Osteocyte (in vitro differentiated cells): ENCODE data around the gene DHCR7. TPM values are rescaled to one million over a fixed set of nuclear protein-coding genes. Genes with fewer than 3 reads are reported as not detected.

Experiments
- DNase-seq: peaks from one replicate; pipeline ENCODE4 v3.0.0; 2021; ENCODE audit warnings: mixed read lengths; ENCODE audit not compliant: unreplicated experiment; ENCODE audit errors: extremely low spot score
- H3K27ac Mint-ChIP-seq: one replicate; pipeline ENCODE4 v1.8.0; 2021; ENCODE audit warnings: mild to moderate bottlenecking, mixed read lengths; ENCODE audit not compliant: unreplicated experiment
- H3K27me3 Mint-ChIP-seq: one replicate; pipeline ENCODE4 v1.8.0; 2021; ENCODE audit warnings: mixed read lengths; ENCODE audit not compliant: unreplicated experiment
- H3K36me3 Mint-ChIP-seq: one replicate; pipeline ENCODE4 v1.8.0; 2021; ENCODE audit warnings: mixed read lengths; ENCODE audit not compliant: unreplicated experiment
- H3K4me1 Mint-ChIP-seq: one replicate; pipeline ENCODE4 v1.8.0; 2021; ENCODE audit warnings: mixed read lengths; ENCODE audit not compliant: unreplicated experiment
- H3K4me3 Mint-ChIP-seq: one replicate; pipeline ENCODE4 v1.8.0; 2021; ENCODE audit warnings: mild to moderate bottlenecking, moderate library complexity, mixed read lengths; ENCODE audit not compliant: unreplicated experiment
- H3K9me3 Mint-ChIP-seq: one replicate; pipeline ENCODE4 v1.8.0; 2021; ENCODE audit warnings: mixed read lengths; ENCODE audit not compliant: unreplicated experiment
- total RNA-seq: library from RNA; stranded (reverse); gene quantifications from 2 replicates; pipeline ENCODE4 v1.2.1, GENCODE V29; 2021
- TF ChIP-seq, protein P1 (sequence below): fragments of 200-600 bp; sonication (generic); IDR thresholded peaks from 2 replicates; pipeline ENCODE4 v1.5.0; 2021; ENCODE audit warnings: antibody characterized with exemption, mild to moderate bottlenecking, moderate library complexity

Gene DHCR7
- total RNA-seq, 1 donor from 2014 or later, result 30.2 TPM

DNA sequence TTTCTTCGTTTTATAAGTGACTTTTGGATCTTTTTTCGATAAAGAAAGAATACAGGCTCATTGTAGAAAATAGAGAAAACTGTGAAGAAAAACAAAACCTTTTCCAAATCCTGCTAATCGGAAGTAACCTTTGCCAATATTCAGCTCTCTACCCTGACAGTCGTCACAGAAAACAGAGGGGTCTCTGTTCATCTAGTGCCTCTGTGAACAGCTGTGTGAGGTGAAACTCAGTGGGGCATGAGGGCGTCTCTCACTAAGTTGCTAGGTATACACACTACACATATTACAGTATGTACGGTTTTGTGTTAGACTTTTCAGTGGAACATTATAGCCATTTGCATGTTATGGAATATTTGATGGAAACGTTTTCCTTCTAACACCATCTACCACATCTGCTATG, 39.4 kb downstream of the DHCR7 start:
- H3K4me1 Mint-ChIP-seq, result no peaks in the 10 kb centered on the region
- H3K4me3 Mint-ChIP-seq, result no peak overlapping the region
- no peak for DNase-seq
- H3K36me3 Mint-ChIP-seq, result no peaks in the 10 kb centered on the region
- no peak overlapping the region for H3K27ac Mint-ChIP-seq
- H3K27me3 Mint-ChIP-seq, result no peaks in the 10 kb centered on the region
- TF ChIP-seq, protein P1, sequence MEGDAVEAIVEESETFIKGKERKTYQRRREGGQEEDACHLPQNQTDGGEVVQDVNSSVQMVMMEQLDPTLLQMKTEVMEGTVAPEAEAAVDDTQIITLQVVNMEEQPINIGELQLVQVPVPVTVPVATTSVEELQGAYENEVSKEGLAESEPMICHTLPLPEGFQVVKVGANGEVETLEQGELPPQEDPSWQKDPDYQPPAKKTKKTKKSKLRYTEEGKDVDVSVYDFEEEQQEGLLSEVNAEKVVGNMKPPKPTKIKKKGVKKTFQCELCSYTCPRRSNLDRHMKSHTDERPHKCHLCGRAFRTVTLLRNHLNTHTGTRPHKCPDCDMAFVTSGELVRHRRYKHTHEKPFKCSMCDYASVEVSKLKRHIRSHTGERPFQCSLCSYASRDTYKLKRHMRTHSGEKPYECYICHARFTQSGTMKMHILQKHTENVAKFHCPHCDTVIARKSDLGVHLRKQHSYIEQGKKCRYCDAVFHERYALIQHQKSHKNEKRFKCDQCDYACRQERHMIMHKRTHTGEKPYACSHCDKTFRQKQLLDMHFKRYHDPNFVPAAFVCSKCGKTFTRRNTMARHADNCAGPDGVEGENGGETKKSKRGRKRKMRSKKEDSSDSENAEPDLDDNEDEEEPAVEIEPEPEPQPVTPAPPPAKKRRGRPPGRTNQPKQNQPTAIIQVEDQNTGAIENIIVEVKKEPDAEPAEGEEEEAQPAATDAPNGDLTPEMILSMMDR, result no peak
- peaks cover 4% of the 10 kb centered on the region for H3K9me3 Mint-ChIP-seq

DNA sequence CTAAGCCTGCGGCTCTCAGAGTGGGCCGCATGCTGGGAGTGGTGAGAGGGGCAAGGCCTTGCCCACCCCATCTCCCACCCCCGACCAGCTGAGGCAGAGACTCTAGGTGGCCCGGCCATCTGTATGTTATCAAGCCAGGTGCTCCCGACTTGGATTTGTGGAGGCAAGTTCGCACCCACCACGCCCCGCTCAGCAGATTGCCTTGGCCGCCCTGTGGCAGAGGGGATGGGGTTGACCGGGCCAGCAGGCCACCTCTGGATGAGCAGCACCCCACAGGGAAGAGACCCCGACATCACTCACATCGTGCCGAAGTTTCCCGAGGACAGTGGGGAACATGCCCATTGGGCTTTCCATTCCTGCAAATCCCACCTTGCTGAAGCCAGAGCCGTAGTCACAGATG, 40.8 kb downstream of the DHCR7 start:
- H3K4me3 Mint-ChIP-seq, result no peak overlapping the region
- no peaks in the 10 kb centered on the region for H3K4me1 Mint-ChIP-seq
- H3K27ac Mint-ChIP-seq, result no peak overlapping the region
- no peak for DNase-seq
- H3K9me3 Mint-ChIP-seq, result peaks cover 6% of the 10 kb centered on the region
- TF ChIP-seq, protein P1, result no peak
- H3K27me3 Mint-ChIP-seq, result no peaks in the 10 kb centered on the region
- H3K36me3 Mint-ChIP-seq, result no peaks in the 10 kb centered on the region

DNA sequence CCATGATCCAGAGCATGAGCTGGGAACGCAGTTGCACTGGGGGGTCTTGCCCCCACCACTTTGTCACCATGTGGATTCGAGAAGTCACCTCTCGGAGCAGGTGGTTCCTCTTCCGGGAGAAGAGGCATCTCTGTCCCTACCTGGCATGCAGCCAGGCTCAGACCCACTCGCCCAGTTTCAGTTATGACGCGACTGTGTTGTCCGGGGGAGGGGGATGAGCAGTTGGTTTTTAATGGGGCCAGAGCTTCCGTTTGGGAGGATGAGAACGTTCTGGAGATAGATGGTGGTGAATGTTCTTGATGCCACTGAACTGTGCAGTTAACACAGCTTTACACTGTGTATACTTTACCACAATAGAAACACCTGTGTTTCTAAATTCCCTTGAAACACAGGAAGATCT, 41.5 kb downstream of the DHCR7 start:
- Mint-ChIP-seq H3K27ac (no peak overlapping the region), H3K36me3 (no peaks in the 10 kb centered on the region), H3K9me3 (peaks cover 9% of the 10 kb centered on the region), H3K4me1 (no peaks in the 10 kb centered on the region), H3K27me3 (no peaks in the 10 kb centered on the region), H3K4me3 (no peak overlapping the region)
- no peak for DNase-seq
- TF ChIP-seq, protein P1, result no peak

DNA sequence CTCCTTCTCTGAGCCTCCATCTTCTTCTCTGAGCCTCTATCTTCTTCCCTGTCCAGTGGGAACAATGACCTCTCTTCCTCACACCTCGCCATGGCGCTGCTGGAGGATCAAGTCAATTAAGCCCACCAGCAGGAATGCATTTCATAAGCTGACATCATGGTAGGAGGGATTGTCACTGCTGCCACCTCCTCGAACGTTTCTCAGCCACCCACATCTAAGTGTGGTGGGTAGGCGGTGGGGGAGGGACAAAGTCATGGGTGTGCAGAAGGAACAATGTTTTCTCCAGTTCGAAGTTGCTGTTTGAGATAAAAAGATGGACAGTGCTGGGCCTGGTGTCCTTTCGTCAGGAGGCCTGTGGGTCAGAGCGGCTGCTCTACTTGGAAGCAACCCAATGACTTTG, 44.0 kb downstream of the DHCR7 start:
- Mint-ChIP-seq H3K9me3 (peaks cover 9% of the 10 kb centered on the region), H3K27me3 (no peaks in the 10 kb centered on the region), H3K4me1 (no peaks in the 10 kb centered on the region), H3K4me3 (no peak overlapping the region), H3K27ac (no peak overlapping the region), H3K36me3 (no peaks in the 10 kb centered on the region)
- DNase-seq, result no peak
- TF ChIP-seq, protein P1, result no peak

DNA sequence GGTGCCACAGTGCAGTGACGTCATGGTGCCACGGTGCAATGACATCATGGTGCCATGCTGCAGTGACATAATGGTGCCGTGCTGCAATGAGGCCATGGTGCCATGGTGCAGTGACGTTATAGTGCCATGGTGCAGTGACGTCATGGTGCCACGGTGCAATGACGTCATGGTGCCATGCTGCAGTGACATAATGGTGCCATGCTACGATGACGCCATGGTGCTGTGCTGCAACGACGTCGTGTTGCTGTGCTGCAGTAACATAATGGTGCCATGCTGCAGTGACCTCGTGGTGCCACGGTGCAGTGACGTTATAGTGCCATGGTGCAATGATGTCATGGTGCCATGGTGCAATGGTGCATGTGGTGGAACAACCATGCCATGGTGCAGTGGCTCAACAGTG, 45.3 kb downstream of the DHCR7 start:
- H3K4me1 Mint-ChIP-seq, result no peaks in the 10 kb centered on the region
- H3K4me3 Mint-ChIP-seq, result no peak overlapping the region
- DNase-seq, result no peak
- H3K9me3 Mint-ChIP-seq, result peaks cover 9% of the 10 kb centered on the region
- TF ChIP-seq, protein P1, result no peak
- H3K27ac Mint-ChIP-seq, result no peak overlapping the region
- H3K36me3 Mint-ChIP-seq, result no peaks in the 10 kb centered on the region
- H3K27me3 Mint-ChIP-seq, result no peaks in the 10 kb centered on the region
